HG03045 (cell line): ENCODE data around the gene SMTNL2.
"Not testable (repeated sequence)": the region's sequence is repeated elsewhere in the genome, so short reads cannot be mapped to it uniquely, and the experiment has no call there.

Source experiments
- ATAC-seq: cut with Tn5 transposase; IDR thresholded peaks from one replicate; pipeline ENCODE4 v1.9.1; 2021; ENCODE audit warnings: mild to moderate bottlenecking, moderate library complexity; ENCODE audit not compliant: unreplicated experiment

Gene SMTNL2

GRCh38 chr17:4599505-4600281 is 15.4 kb downstream of the SMTNL2 start:
- ATAC-seq, result no peak

DNA sequence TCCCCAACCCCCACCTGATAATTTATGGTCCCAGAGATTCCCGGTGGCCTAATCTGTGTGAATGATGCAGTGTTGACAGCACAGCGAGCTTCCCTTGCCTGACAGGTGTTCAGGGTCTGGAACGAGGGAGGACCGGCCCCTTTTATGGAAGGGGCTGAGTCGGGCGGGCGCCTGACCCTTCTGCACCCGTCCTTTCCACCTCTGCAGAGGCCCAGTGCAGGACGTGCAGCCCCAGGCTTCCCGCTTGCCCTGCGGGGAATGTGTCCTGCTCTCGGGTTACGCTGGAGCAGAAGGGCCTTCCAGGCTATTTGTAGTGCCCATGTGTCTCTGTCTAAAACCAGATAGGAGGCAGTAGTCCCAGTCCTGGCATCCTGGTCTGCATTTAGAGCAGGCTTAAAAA is 16.2 kb downstream of the SMTNL2 start:
- no peak for ATAC-seq

GRCh38 chr17:4601326-4601725 is 17.0 kb downstream of the SMTNL2 start:
- ATAC-seq, result no peak

DNA sequence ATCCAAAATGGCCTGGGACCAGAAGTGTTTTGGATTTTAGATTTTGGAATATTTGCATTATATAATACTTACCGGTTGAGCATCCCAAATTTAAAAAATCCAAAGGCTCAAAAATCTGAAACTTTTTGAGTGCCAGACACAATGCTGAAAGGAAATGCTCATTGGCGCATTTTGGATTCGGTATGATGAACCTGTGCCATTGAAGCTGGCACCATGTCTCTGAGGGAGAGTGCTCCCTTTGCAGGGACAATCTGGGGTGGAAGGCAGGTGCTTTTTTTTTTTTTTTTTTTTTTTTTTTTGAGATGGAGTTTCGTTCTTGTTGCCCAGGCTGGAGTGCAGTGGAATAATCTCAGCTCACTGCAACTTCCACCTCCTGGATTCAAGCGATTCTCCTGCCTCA is 17.7 kb downstream of the SMTNL2 start:
- ATAC-seq, result no peak

GRCh38 chr17:4604111-4604644 is 19.8 kb downstream of the SMTNL2 start:
- no peak for ATAC-seq

GRCh38 chr17:4604736-4605135 is 20.4 kb downstream of the SMTNL2 start:
- not testable (repeated sequence) for ATAC-seq

DNA sequence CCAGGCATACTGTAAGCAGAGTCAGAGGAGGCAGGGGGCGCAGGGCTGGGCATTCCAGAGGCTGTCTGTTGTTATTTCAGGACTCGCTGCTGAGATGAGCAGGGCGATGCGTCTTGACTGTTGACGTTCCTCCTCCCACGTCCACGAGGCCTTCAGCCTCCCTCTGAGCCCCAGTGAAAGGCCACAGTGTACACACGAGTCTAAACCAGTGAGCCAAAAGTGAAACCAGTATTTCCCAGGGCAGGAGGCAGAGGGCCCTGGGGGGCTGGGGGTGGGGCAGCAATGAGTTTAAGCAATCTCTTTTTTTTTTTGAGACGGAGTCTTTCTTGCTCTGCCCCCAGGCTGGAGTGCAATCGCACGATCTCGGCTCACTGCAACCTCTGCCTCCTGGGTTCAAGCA is 21.5 kb downstream of the SMTNL2 start:
- ATAC-seq, result no peak

GRCh38 chr17:4607261-4607741 is 23.0 kb downstream of the SMTNL2 start:
- ATAC-seq, result no peak

- ATAC-seq, result no peak
Observed at GRCh38 chr17:4607773-4608187, 23.5 kb downstream of the SMTNL2 start.

DNA sequence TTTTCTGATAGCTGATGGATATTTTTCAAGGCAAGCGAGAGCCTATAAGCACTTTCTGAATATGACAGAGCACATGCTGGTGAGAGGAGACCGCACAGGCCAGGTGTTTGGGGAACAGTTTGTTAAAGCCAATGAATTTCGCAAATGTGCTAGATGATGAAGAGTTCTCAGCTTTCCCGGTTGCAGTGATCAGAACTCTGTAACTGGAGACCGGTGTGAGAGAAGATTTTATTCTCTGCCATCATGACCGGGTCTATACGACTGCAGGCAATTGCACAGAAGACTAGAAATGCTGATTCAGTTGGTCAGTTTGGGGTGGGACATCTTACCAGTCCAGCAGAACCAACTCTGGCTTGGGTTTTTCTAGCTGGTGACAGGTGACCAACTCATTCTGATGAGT is 25.4 kb downstream of the SMTNL2 start:
- ATAC-seq, result no peak

DNA sequence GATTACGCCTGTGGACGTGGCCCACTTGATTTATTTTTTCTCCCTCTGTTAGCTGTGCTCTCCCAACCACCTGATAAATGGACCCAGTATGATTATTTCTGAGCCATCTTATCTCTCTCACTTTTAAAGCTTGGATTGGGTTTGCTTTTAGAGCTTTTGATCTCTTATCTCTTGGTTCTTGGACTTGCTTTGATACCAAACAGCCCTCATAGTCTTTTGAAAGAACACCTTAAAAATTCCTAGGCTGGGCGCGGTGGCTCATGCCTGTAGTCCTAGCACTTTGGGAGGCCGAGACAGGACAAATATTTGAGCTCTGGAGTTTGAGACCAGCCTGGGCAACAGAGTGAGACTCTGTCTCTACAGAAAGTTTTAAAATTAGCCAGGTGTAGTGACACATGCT is 25.8 kb downstream of the SMTNL2 start:
- ATAC-seq, result no peak

DNA sequence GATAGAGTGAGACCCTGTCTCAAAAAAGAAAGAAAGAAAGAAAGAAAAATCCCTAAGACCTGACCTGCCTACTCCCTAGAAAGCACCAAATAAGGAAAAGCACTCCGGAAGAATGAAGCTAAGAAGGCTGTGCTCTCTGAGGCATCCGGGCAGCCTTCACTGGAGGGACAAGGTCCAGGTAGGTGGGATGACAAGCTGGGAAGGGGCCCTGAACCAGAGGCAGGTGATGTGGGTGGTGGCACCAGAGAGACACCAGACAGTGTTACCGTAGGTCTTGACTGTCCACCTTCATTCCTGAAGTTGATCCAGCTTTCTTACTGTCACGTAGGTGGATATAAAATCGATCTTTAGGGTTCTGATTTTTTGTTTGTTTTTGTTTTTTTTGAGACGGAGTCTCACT is 26.3 kb downstream of the SMTNL2 start:
- ATAC-seq, result no peak

- no peak for ATAC-seq
Observed at GRCh38 chr17:4616476-4616875, 32.1 kb downstream of the SMTNL2 start.

DNA sequence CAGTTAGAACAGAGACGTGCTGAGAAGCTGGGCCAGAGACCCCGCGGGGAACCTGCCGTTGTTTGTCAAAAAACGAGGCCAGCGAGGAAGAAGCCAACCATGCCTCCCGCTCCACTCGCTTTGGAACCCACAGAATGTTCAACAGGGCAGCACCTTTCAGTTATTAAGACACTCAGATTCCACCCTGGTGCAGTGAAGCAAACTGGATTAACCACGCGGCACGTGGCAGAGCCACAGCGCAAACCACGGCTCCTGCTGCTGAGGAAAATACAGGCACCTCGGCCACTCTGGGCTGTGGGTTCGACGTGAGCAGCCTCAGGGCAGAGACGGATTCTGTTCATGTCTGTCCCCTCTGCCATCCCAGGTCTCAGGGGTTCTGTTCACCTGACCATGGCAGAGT is 32.8 kb downstream of the SMTNL2 start:
- ATAC-seq, result no peak

DNA sequence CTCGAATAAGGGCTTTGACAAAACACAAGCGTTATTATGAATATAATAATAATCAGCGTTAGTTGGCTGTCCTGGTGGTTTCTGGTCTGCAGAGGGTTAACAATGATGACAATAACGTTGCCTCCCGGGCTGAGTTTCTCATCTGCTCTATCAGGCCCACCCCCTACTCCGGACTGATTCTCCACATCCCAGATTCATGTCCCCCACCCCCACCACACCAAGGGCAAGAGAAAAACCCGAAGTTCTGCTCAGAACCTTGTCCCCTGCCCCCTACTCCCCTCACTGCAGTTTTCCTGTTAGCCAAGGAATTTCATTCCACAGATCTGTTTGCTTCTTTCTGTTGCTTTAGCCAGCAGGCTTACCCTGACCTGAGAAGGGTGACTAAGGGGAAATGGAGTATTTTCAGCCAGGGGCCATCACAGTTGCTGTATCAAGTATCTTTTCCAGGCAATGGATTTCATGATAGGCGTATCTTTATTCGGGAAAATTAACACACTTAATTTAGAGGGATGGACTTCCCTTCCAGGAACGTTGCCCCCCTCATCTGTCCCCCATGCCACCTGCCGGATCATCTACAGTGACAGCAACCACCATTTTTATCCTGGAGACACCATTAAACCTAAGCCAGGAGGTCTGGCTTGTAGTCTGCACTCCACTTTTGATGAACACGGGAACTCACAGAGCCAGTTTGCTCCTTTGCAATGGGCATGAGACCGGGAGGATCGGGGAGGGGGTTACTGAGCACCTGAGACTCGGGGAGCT is 33.4 kb downstream of the SMTNL2 start:
- ATAC-seq, result no peak

DNA sequence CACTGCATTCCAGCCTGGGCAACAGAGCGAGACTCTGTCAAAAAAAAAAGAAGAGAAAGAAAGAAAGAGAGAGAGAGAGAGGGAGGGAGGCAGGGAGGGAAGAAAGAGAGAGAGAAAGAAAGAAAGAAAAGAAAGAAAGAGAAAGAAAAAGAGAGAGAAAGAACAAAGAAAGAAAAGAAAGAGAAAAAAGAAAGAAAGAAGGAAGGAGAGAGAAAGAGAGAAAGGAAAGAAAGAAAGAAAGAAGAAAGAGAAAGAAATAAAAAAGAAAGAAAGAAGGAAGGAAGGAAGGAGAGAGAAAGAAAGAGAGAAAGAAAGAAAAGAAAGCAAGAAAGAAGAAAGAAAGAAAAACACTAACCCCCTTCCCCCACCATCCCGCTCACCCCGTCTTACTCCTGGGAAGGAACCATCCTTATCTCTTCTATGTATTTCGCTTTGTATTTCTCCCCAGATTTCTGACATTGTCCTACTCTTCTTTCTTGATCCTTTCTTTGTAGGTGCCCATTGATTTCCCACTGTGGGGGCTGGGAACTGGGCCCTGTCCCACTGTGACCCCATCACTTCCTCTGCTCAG is 36.3 kb downstream of the SMTNL2 start:
- ATAC-seq, result no peak

DNA sequence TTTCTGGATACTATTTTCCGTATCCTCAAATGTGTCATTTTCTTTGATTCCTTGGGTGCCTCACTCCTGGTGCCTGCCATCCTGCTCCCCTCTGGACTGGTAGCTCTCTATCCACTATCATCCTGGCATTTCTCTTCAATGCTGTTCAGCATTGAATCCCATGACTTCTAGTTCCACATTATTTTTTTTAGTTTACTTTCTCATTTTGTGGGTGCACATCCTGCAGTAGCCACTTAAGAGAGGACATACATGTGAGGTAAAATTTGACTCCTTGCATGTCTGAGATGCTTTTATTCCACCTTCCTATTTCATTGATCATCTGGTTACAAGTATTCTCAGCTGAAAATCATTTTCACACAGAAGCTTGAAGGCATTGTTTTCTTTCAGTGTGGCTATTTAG is 38.0 kb downstream of the SMTNL2 start:
- ATAC-seq, result no peak

DNA sequence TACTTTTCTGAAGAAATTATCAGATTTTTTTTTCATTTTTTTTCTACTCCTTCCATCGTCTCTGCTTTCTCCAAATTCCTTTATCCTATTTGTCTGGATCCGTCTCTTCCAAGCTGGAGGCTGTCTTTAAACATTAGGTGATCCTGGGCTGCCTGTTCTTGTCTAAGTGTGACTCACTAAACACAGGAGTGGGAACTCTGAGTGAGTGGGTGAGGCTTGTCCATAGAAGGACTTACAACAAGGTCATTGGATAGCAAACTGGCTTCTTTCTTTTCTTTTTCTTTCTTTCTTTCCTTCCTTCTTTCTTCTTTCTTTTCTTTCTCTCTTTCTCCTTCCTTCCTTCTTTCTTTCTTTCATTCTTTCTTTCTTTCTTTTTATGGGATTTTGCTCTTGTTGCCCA is 38.9 kb downstream of the SMTNL2 start:
- ATAC-seq, result no peak

- not testable (repeated sequence) for ATAC-seq
Observed at GRCh38 chr17:4624451-4624911, 40.2 kb downstream of the SMTNL2 start.

- no peak for ATAC-seq
Observed at GRCh38 chr17:4625181-4625617, 40.9 kb downstream of the SMTNL2 start.

- ATAC-seq, result no peak
Observed at GRCh38 chr17:4626734-4627256, 42.5 kb downstream of the SMTNL2 start.
